Activated T-cell treated with anti-CD3 and anti-CD28 coated beads, Interleukin-2, amount 50 U/mL, for 1 hour (primary cell): Measurements from ENCODE around the gene JPH4.

Experiments
- DNase-seq: peaks from one replicate; pipeline ENCODE4 v3.0.0-alpha.2; 2020

JPH4 gene

GRCh38 chr14:23522643-23523198 is 55.9 kb downstream of the JPH4 start:
- no peak for DNase-seq

- DNase-seq, result no peak
These were observed 56.6 kb downstream of the JPH4 start for GRCh38 chr14:23521785-23522640.

GRCh38 chr14:23520899-23521533 is 57.6 kb downstream of the JPH4 start:
- no peak for DNase-seq

DNA sequence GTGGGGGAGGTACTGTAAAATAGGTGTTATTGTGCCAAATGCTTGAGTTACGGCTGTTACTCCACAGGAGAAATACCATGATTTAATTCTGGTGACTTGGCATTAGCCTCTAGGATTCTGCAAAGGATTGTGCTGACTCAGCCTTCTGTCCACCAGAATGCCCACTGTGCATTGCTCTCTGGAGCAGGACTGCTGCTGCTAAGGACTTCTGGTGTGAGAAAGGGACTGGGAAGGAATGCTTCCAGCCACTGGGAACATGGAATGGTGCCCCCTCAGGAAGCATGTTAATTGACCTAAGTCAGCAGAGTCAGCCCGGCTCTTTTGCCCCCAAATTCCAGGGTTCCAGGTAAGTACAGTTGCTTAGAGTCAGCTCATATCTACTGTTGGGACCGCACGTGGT is 59.9 kb downstream of the JPH4 start:
- no peak for DNase-seq
